HepG2 (cell line): Measurements from ENCODE around the gene MFF. TPM values are rescaled to one million over a fixed set of nuclear protein-coding genes. Genes with fewer than 3 reads are reported as not detected.

Source experiments
- ATF5 ChIP-seq: sonication (generic); formaldehyde crosslinking; IDR thresholded peaks from 2 replicates; pipeline ENCODE4 v1.4.0; 2020; ENCODE audit warnings: mild to moderate bottlenecking, low read depth, missing genetic modification reagents
- EZH2 ChIP-seq: conservative IDR thresholded peaks from 2 replicates; pipeline ENCODE4 v1.6.1; 2012; ENCODE audit warnings: mild to moderate bottlenecking, low read depth, low read length, moderate library complexity
- HNF1A ChIP-seq, 2 experiments: sonication (generic) in 1 of 2; formaldehyde crosslinking in 1 of 2; IDR thresholded peaks; 2 replicates each; pipeline versions ENCODE4 v1.4.0 to v1.6.1; 2016 to 2020; ENCODE audit warnings: borderline replicate concordance in 1 of 2, low read depth in 1 of 2, mild to moderate bottlenecking in 1 of 2, missing genetic modification reagents in 1 of 2
- MAF1 ChIP-seq: sonication (generic); formaldehyde crosslinking; IDR thresholded peaks from 2 replicates; pipeline ENCODE4 v1.5.0; 2020; ENCODE audit warnings: missing genetic modification reagents, borderline replicate concordance
- MIER2 ChIP-seq: IDR thresholded peaks from 2 replicates; pipeline ENCODE4 v1.6.1; 2016; ENCODE audit warnings: missing biosample characterization, missing genetic modification reagents
- PRMT3 ChIP-seq: sonication (generic); formaldehyde crosslinking; IDR thresholded peaks from 2 replicates; pipeline ENCODE4 v1.8.1; 2022; ENCODE audit warnings: low read depth, mild to moderate bottlenecking, moderate library complexity, missing genetic modification reagents, borderline replicate concordance
- SMARCC2 ChIP-seq: fragments of 450-650 bp; IDR thresholded peaks from 2 replicates; pipeline ENCODE4 v1.6.1; 2017; ENCODE audit warnings: antibody characterized with exemption, mild to moderate bottlenecking
- ZFP90 ChIP-seq: sonication (generic); formaldehyde crosslinking; IDR thresholded peaks from 2 replicates; pipeline ENCODE4 v1.8.0; 2022; ENCODE audit warnings: missing genetic modification reagents, mild to moderate bottlenecking, inconsistent platforms, borderline replicate concordance
- ZHX1 ChIP-seq: sonication (generic); formaldehyde crosslinking; IDR thresholded peaks from 2 replicates; pipeline ENCODE4 v1.8.1; 2022; ENCODE audit warnings: low read depth, mild to moderate bottlenecking, missing genetic modification reagents
- ZNF101 ChIP-seq: sonication (generic); formaldehyde crosslinking; IDR thresholded peaks from 2 replicates; pipeline ENCODE4 v1.4.0; 2020; ENCODE audit warnings: mild to moderate bottlenecking, low read depth, missing genetic modification reagents, borderline replicate concordance
- ZNF441 ChIP-seq: sonication (generic); formaldehyde crosslinking; IDR thresholded peaks from 2 replicates; pipeline ENCODE4 v1.7.0; 2021; ENCODE audit warnings: missing genetic modification reagents, borderline replicate concordance
- ZNF598 ChIP-seq: sonication (generic); formaldehyde crosslinking; IDR thresholded peaks from 2 replicates; pipeline ENCODE4 v1.5.1; 2020; ENCODE audit warnings: mild to moderate bottlenecking, missing genetic modification reagents, borderline replicate concordance
- ZNF660 ChIP-seq: sonication (generic); formaldehyde crosslinking; IDR thresholded peaks from 2 replicates; pipeline ENCODE4 v1.5.1; 2020; ENCODE audit warnings: mild to moderate bottlenecking, low read depth, missing genetic modification reagents, borderline replicate concordance
- ZNF839 ChIP-seq: sonication (generic); formaldehyde crosslinking; IDR thresholded peaks from 2 replicates; pipeline ENCODE4 v1.4.0; 2020; ENCODE audit warnings: missing genetic modification reagents, mild to moderate bottlenecking, borderline replicate concordance
- polyA plus RNA-seq, 8 experiments: library from polyadenylated mRNA; depleted of rRNA in 3 of 8; stranded (reverse) in 7 of 8; unstranded in 1 of 8; fragments of >200 nt; fragmentation: Illumina TruSeq in 4 of 8; extraction: Trizol in 4 of 8; gene quantifications; 2 replicates each; pipeline versions ENCODE4 v1.2.1 to v1.2.3, GENCODE V29; 2011 to 2016; ENCODE audit warnings: low read depth in 4 of 8, missing spikeins in 1 of 8, mixed read lengths in 1 of 8; ENCODE audit not compliant: insufficient read depth in 1 of 8
- total RNA-seq, 5 experiments: library from RNA; depleted of rRNA; stranded (reverse); fragments of >200 nt; fragmentation: Illumina TruSeq; extraction: Trizol; gene quantifications; 2 replicates each; pipeline ENCODE4 v1.2.3, GENCODE V29; 2016; ENCODE audit warnings: low read depth in 1 of 5
- TF ChIP-seq, protein P1 (sequence below): sonication (generic); formaldehyde crosslinking; IDR thresholded peaks from 2 replicates; pipeline ENCODE4 v1.8.0; 2023; ENCODE audit warnings: mild to moderate bottlenecking, missing genetic modification reagents
- TF ChIP-seq, protein P2 (sequence below): sonication (generic); formaldehyde crosslinking; IDR thresholded peaks from 2 replicates; pipeline ENCODE4 v1.8.0; 2022; ENCODE audit warnings: mild to moderate bottlenecking, missing genetic modification reagents

Gene MFF
- total and polyA plus RNA-seq, 2 of the 13 experiments (the other 11 are each of a cell fraction or from before 2014, with no cell fraction given): 81.9 to 156 TPM

DNA sequence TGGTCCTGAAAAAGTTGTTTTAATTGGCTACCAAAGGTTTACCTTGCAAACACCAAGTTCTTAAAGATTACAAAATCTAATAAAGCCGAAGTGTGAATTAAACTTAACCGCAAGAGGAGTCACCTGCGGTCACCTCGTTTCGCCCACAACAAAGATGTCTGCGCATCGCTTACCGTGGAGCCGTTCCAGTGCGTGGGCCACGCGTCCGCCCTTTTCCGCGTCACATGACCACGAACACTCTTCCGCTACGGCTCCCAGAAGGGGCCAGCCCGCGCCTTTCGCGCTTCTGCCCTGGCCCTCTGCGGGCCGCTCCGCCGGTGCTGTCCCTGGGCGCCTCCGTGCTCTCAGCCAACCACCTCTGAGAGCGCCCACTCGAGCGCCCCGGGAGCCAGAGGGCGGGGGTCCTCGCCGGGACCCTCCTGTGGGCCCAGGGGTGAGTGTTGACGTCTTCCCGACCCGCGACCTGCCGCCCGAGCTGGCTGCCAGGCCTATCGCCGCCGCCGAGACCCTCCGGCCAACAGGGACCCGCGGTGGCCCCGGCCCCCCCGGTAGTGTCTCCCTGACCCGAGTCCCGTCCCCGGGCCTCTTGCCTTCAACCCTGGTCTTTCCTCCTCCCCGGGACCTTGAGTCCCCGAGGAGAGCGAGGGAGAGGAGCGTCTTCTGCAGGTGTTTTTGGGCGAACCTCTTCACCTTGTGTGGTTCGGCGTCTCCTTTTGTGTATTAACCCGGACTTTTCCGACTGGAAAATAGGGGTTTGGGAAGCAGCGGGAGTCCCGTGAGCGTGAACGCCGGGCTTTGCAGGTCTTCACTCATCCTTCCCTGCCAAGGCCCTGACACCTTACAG lies at the start of gene MFF (continued):
- TF ChIP-seq ZHX1 (CRISPR knock-in tag) (peak; percentile 97), ATF5 (CRISPR knock-in tag) (peak; percentile 91), ZNF660 (no peak), HNF1A (IDR thresholded peaks at IDR 0.05; ENCODE audit: low read depth) (peak; percentile 30; the same call in 1 of the 2 replicates), HNF1A (CRISPR knock-in tag; IDR thresholded peaks at IDR 0.05; ENCODE audit: borderline replicate concordance) (peak; percentile 89), EZH2 (no peak), ZNF101 (no peak), ZFP90 (CRISPR knock-in tag) (peak; percentile 93; the same call in 1 of the 2 replicates), PRMT3 (CRISPR knock-in tag) (peak; percentile 98), SMARCC2 (no peak), ZNF839 (CRISPR knock-in tag) (peak; percentile 93; the same call in 1 of the 2 replicates), ZNF441 (CRISPR knock-in tag) (peak; percentile 86), MIER2 (peak; percentile 79), MAF1 (CRISPR knock-in tag) (peak; percentile 92; the same call in 1 of the 2 replicates), ZNF598 (CRISPR knock-in tag) (0 out of 2 replicates have a peak, but pooled peaks have one; percentile 49)
- TF ChIP-seq, protein P1, sequence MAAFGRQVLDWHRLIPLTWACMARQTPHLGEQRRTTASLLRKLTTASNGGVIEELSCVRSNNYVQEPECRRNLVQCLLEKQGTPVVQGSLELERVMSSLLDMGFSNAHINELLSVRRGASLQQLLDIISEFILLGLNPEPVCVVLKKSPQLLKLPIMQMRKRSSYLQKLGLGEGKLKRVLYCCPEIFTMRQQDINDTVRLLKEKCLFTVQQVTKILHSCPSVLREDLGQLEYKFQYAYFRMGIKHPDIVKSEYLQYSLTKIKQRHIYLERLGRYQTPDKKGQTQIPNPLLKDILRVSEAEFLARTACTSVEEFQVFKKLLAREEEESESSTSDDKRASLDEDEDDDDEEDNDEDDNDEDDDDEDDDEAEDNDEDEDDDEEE: peak; percentile 71
- TF ChIP-seq, protein P2, sequence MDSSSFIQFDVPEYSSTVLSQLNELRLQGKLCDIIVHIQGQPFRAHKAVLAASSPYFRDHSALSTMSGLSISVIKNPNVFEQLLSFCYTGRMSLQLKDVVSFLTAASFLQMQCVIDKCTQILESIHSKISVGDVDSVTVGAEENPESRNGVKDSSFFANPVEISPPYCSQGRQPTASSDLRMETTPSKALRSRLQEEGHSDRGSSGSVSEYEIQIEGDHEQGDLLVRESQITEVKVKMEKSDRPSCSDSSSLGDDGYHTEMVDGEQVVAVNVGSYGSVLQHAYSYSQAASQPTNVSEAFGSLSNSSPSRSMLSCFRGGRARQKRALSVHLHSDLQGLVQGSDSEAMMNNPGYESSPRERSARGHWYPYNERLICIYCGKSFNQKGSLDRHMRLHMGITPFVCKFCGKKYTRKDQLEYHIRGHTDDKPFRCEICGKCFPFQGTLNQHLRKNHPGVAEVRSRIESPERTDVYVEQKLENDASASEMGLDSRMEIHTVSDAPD: peak; percentile 84
